A549 treated with RU486 at 1 μM for 4 hours (cell line): Measurements from ENCODE around the gene AHCYL2. TPM values are rescaled to one million over a fixed set of nuclear protein-coding genes. Genes with fewer than 3 reads are reported as not detected.

Experiments
- total RNA-seq: library from RNA; stranded (reverse); fragments of 200-300 nt; extraction: Qiagen RNA extraction; gene quantifications from 5 replicates; pipeline ENCODE4 v1.2.3, GENCODE V29; 2022; ENCODE audit warnings: low read depth

Gene AHCYL2
- total RNA-seq, result 4.7 to 6.3 TPM (median 5.7 TPM) in 5 replicates

GRCh38 chr7:129224251-129225205, at the start of gene AHCYL2:
Gene AHCYL2, plus strand, starts transcription at chr7:129225030.

GRCh38 chr7:129188372-129188891, 36.4 kb upstream of the AHCYL2 start, which contains the start of gene SMO:
Gene SMO, plus strand, starts transcription at chr7:129188633. Its CDS starts 519 bp downstream, at chr7:129189152.

GRCh38 chr7:129433847-129434674, 209.2 kb downstream of the AHCYL2 start, which contains the start of gene STRIP2:
Gene STRIP2, plus strand, starts transcription at chr7:129434432. Its CDS starts 41 bp downstream, at chr7:129434473.

Other genes starting within 250 kb of the AHCYL2 start
- 40.5 to 47.2 TPM (median 44.4 TPM) in 5 replicates for gene TNPO3, start 169.9 kb upstream of the AHCYL2 start, total RNA-seq
- 5.9 to 7.1 TPM (median 6.6 TPM) in 5 replicates for gene TSPAN33, start 80.3 kb upstream of the AHCYL2 start, total RNA-seq
- gene SMO, start 36.4 kb upstream of the AHCYL2 start, total RNA-seq, result 12.4 to 17.5 TPM (median 15.2 TPM) in 5 replicates
- gene STRIP2, start 209.4 kb downstream of the AHCYL2 start, total RNA-seq, result 4.6 to 10.0 TPM (median 7.7 TPM) in 5 replicates